Measurements from ENCODE around the gene DNER.

DNA sequence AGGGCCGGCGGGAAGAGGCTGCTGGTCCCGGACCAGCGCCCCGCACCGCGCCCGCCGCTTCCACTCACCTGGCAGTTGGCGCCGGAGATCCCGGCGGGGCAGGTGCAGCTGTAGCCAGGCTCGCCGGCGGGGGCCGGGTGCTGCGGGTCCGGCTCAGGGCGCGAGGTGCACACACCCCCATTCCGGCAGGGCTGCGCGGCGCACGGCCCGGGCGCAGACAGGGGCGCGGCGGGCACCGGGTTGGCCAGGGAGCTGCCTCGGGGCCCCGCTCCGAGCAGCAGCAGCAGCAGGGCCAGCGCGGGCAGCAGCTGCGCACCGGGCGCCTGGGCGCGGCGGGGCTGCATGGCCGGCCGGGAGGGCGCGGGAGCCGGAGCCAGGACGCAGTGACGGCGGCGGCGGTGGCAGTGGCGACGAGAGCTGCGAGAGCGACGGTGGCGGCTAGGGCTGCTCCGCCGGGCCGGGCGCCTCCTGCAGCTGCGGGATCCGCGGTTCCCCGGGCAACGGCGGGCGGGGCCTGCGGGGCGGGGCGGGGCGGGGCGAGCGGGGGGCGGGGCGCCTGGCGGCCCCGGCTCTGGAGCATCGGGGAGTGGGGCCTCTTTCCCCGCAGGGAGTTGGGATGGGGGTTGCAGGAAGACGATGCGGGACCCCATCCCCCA is at the start of gene DNER:
- TF ChIP-seq, protein P1, sequence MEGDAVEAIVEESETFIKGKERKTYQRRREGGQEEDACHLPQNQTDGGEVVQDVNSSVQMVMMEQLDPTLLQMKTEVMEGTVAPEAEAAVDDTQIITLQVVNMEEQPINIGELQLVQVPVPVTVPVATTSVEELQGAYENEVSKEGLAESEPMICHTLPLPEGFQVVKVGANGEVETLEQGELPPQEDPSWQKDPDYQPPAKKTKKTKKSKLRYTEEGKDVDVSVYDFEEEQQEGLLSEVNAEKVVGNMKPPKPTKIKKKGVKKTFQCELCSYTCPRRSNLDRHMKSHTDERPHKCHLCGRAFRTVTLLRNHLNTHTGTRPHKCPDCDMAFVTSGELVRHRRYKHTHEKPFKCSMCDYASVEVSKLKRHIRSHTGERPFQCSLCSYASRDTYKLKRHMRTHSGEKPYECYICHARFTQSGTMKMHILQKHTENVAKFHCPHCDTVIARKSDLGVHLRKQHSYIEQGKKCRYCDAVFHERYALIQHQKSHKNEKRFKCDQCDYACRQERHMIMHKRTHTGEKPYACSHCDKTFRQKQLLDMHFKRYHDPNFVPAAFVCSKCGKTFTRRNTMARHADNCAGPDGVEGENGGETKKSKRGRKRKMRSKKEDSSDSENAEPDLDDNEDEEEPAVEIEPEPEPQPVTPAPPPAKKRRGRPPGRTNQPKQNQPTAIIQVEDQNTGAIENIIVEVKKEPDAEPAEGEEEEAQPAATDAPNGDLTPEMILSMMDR (IDR thresholded peaks at IDR 0.05; ENCODE audit: low read depth, low read length): no peak
- no peak for TF ChIP-seq MYC (IDR thresholded peaks at IDR 0.05; ENCODE audit: low read depth, low read length)

Measured in NB4 (cell line).